ENCODE results near the gene ZSWIM4.

GRCh38 chr19:13781547-13781946 is 13.7 kb upstream of the ZSWIM4 start:
- TF ChIP-seq CTCF (IDR thresholded peaks at IDR 0.05) (no peak), POLR2A (IDR thresholded peaks at IDR 0.05) (no peak)
